Stomach (tissue), 9 donors: ENCODE measurements around the gene C9orf152. TPM values are rescaled to one million over a fixed set of nuclear protein-coding genes. Genes with fewer than 3 reads are reported as not detected.
"Not testable (repeated sequence)": the region's sequence is repeated elsewhere in the genome, so short reads cannot be mapped to it uniquely, and the experiment has no call there.

Experiments used
- DNase-seq, 2 donors: peaks; one replicate each; pipeline versions ENCODE4 v3.0.0 to v3.0.0-alpha.2; 2013 to 2019
- H3K27ac ChIP-seq, 5 donors: fragments of 200-600 bp in 4 of 5; sonication (generic) in 4 of 5; one replicate each; pipeline ENCODE4 v1.5.1; 2013 to 2019; ENCODE audit warnings: mild to moderate bottlenecking in 1 of 5, moderate library complexity in 1 of 5
- H3K27me3 ChIP-seq, 3 donors: fragments of 200-600 bp; sonication (generic); one replicate each; pipeline ENCODE4 v1.5.1; 2017 to 2019; ENCODE audit warnings: mixed run types in 1 of 3
- H3K36me3 ChIP-seq, 4 donors: fragments of 200-600 bp; sonication (generic); 1 replicate in 3 of 4; 2 replicates in 1 of 4; pipeline ENCODE4 v1.5.1; 2016 to 2019
- H3K4me1 ChIP-seq, 4 donors: fragments of 200-600 bp; sonication (generic); one replicate each; pipeline ENCODE4 v1.5.1; 2016 to 2019
- H3K4me3 ChIP-seq, 4 donors: fragments of 200-600 bp; sonication (generic) in 3 of 4; one replicate each; pipeline ENCODE4 v1.5.1; 2016 to 2019; ENCODE audit warnings: mild to moderate bottlenecking in 1 of 4
- H3K9me3 ChIP-seq, 4 donors: fragments of 200-600 bp; sonication (generic); one replicate each; pipeline ENCODE4 v1.5.1; 2016 to 2019
- EP300 ChIP-seq: sonication (generic); formaldehyde crosslinking; IDR thresholded peaks from one replicate; pipeline ENCODE4 v1.6.1; 2017; ENCODE audit warnings: antibody characterized with exemption
- POLR2A ChIP-seq, 4 donors: fragments of 450-650 bp; IDR thresholded peaks; one replicate each; pipeline ENCODE4 v1.6.1; 2016; ENCODE audit warnings: antibody characterized with exemption in 4 of 4, control low read depth in 2 of 4, mild to moderate bottlenecking in 1 of 4, moderate library complexity in 1 of 4
- POLR2AphosphoS5 ChIP-seq, 3 donors: sonication (generic); formaldehyde crosslinking; IDR thresholded peaks; one replicate each; pipeline ENCODE4 v1.6.1; 2016; ENCODE audit warnings: antibody characterized with exemption in 3 of 3
- WGBS, 5 donors: extraction: QIAGEN DNeasy Blood & Tissue Kit in 3 of 5; methylation state at CpG; one replicate each; pipeline versions ENCODE4 v1.1.5 to v1.1.7; 2013 to 2018; 5-methylcytosine and 5-hydroxymethylcytosine counted together
- intact Hi-C: fragments of 100-400 bp; cut with DNase I; formaldehyde crosslinking; loops from one replicate; pipeline ENCODE4 v1.15.1; 2023; ENCODE audit warnings: low total_unique reads
- polyA plus RNA-seq, 3 donors: library from polyadenylated mRNA; stranded (reverse); fragments of 200-250 nt; gene quantifications; one replicate each; pipeline ENCODE4 v1.2.3, GENCODE V29; 2013
- total RNA-seq, 5 donors: library from RNA; depleted of rRNA; stranded (reverse); fragments of >200 nt; gene quantifications; one replicate each; pipeline versions ENCODE4 v1.1.0 to v1.2.3, GENCODE V29; 2014 to 2016
- TF ChIP-seq, protein P1 (sequence below), 7 experiments: fragments of 450-650 bp in 4 of 7; fragments of 200-600 bp in 3 of 7; sonication (generic) in 3 of 7; IDR thresholded peaks; one replicate each; pipeline ENCODE4 v1.5.1; 2016 to 2019; ENCODE audit warnings: antibody characterized with exemption in 7 of 7, control low read depth in 2 of 7, mild to moderate bottlenecking in 1 of 7
- donor health status: healthy with polysubstance abuse.
- donor health status: Bipolar disorder and iron deficiency.
- donor health status: healthy.

Gene C9orf152
- total and polyA plus RNA-seq, 8 donors, result 1.7 to 26.8 (median 17.0) TPM; not detected in 1

DNA sequence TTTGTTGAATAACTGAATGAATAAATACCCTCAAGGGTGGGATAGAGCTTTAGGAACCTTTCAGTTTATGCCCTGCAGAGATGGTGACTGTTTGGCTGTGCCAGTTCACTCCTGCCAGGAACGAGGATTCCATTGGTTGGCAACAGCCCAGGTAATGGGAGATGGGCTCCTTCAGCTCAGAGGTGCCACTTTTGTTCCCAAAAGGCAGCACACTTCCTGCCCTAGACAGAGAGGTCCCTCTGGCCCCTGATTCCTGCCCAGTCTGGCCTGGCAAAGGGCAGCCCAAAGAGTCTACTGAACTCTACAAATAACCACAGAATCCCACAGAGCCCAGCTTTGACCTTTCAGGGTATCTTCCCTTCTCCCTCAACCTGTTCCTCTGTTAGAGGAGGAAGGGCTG, 1.6 kb downstream of the C9orf152 start:
- H3K27me3 ChIP-seq, result peaks cover 0 to 10% (median 0%) of the 10 kb centered on the region in 3 donors
- H3K36me3 ChIP-seq, result no peaks in the 10 kb centered on the region
- peaks cover 5 to 27% (median 19%) of the 10 kb centered on the region in 4 donors for H3K4me1 ChIP-seq
- intact Hi-C loops, result no loop called here
- no peaks in the 10 kb centered on the region for H3K9me3 ChIP-seq
- 20 to 44% (median 33%) methylated on average over 1 of the region's 1 CpG for WGBS, 5 donors
- H3K27ac ChIP-seq, result peak overlapping the region; percentile 89 to 93 (median 91)
- peak overlapping the region; percentile 28 to 40 (median 36) for H3K4me3 ChIP-seq
- TF ChIP-seq POLR2AphosphoS5 (IDR thresholded peaks at IDR 0.05), result no peak
- no peak for TF ChIP-seq POLR2A (IDR thresholded peaks at IDR 0.05)
- DNase-seq, result peak; percentile 54 to 70

DNA sequence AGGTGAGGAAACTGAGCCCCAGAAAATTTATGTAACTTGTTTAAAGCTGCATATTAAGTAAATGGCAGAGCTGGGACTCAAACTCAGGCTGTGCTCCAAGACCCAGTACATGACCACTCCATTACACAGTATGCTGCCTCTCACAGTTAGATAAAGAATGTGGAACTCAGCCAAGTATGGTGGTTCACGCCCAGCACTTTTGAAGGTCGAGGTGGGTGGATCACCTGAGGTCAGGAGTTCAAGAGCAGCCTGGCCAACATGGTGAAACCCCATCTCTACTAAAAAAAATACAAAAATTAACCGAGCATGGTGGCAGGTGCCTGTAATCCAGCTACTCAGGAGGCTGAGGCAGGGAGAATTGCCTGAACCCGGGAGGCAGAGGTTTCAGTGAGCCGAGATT, 2.3 kb downstream of the C9orf152 start:
- H3K27me3 ChIP-seq, intact Hi-C loops, H3K36me3 ChIP-seq, H3K9me3 ChIP-seq: not testable (repeated sequence)
- Histone ChIP-seq H3K27ac (peak overlapping the region; percentile 89 to 93 (median 91)), H3K4me1 (peaks cover 9 to 34% (median 24%) of the 10 kb centered on the region in 4 donors), H3K4me3 (peak overlapping the region; percentile 28 to 40 (median 36))
- TF ChIP-seq POLR2AphosphoS5 (IDR thresholded peaks at IDR 0.05), result peak in 2 of 3 donors; percentile 33 to 77
- peak; percentile 68 to 76 for DNase-seq
- WGBS, 5 donors, result 24 to 51% (median 32%) methylated on average over 5 of the region's 5 CpGs

DNA sequence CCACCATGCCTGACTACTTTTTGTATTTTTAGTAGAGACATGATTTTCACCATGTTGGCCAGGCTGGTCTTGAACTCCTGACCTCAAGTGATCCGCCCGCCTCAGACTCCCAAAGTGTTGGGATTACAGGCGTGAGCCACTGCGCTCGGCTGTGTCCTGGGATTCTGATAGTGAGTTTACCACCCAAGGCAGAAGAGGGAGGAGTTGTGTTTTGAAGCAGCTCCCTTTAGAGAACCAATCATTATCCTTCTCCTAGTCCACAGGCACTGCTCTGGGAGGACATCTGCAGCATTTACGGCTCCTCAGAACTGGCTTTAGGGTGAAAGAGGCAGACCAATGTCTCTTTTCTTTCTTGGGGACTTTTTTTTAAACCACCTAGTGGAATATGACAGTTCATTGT, 5.7 kb downstream of the C9orf152 start:
- no peaks in the 10 kb centered on the region for H3K36me3 ChIP-seq
- H3K4me3 ChIP-seq, result peak overlapping the region in 1 of 4 donors; percentile 39
- H3K4me1 ChIP-seq, result peaks cover 19 to 44% (median 39%) of the 10 kb centered on the region in 4 donors
- H3K27me3 ChIP-seq, result peaks cover 0 to 8% (median 0%) of the 10 kb centered on the region in 3 donors
- H3K27ac ChIP-seq, result peak overlapping the region; percentile 87 to 93 (median 90)
- intact Hi-C loops, result no loop called here
- no peaks in the 10 kb centered on the region for H3K9me3 ChIP-seq
- DNase-seq, result no peak
- TF ChIP-seq POLR2A (IDR thresholded peaks at IDR 0.05), result no peak
- 33 to 65% (median 45%) methylated on average over 6 of the region's 6 CpGs for WGBS, 5 donors

DNA sequence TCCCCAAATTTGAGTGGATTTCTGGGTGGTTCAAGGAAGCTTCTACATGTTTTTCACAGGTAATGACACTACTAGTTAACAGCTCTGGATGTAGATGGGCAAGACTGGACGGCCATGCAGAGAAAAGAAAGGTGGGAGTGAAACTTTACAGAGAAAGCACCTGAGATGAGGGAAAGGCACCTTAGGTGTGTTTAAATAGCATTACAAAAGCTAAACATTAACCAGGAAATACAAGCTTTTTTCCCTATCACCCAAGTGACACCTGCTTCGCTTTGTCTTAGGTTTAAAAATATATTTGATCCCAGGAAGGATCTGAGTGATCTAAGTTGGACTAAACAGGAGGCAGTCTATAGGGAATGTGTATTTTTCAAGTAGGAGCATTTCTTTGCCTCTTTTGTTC, 8.3 kb downstream of the C9orf152 start:
- TF ChIP-seq POLR2AphosphoS5 (IDR thresholded peaks at IDR 0.05) (peak in 2 of 3 donors; percentile 37 to 43), POLR2A (IDR thresholded peaks at IDR 0.05) (no peak), EP300 (no peak)
- TF ChIP-seq, protein P1, sequence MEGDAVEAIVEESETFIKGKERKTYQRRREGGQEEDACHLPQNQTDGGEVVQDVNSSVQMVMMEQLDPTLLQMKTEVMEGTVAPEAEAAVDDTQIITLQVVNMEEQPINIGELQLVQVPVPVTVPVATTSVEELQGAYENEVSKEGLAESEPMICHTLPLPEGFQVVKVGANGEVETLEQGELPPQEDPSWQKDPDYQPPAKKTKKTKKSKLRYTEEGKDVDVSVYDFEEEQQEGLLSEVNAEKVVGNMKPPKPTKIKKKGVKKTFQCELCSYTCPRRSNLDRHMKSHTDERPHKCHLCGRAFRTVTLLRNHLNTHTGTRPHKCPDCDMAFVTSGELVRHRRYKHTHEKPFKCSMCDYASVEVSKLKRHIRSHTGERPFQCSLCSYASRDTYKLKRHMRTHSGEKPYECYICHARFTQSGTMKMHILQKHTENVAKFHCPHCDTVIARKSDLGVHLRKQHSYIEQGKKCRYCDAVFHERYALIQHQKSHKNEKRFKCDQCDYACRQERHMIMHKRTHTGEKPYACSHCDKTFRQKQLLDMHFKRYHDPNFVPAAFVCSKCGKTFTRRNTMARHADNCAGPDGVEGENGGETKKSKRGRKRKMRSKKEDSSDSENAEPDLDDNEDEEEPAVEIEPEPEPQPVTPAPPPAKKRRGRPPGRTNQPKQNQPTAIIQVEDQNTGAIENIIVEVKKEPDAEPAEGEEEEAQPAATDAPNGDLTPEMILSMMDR (IDR thresholded peaks at IDR 0.05), result no peak
- Histone ChIP-seq H3K27ac (peak overlapping the region; percentile 62 to 93 (median 90)), H3K36me3 (no peaks in the 10 kb centered on the region), H3K4me1 (peaks cover 19 to 58% (median 46%) of the 10 kb centered on the region in 4 donors), H3K4me3 (no peak overlapping the region), H3K9me3 (no peaks in the 10 kb centered on the region), H3K27me3 (no peaks in the 10 kb centered on the region)
- 34 to 58% (median 42%) methylated on average over 2 of the region's 2 CpGs for WGBS, 5 donors
- peak in 1 of 2 donors; percentile 69 for DNase-seq
- intact Hi-C loops, result no loop called here

DNA sequence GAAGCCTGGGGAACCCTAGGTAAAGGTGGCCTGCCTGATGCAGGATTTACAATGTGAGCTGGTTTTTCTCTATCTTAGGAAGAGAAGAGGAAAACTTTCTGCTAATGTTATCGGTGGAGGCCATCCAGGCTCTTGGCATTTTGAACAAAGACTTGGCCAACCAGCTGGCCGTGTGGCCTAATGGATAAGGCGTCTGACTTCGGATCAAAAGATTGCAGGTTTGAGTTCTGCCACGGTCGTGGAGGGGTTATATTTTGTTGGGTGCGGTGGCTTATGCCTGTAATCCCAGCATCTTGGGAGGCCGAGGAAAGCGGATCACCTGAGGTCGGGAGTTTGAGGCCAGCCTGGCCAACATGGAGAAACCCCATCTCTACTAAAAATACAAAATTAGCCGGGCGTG, 9.6 kb downstream of the C9orf152 start:
- Histone ChIP-seq H3K4me3 (no peak overlapping the region), H3K36me3 (no peaks in the 10 kb centered on the region), H3K27ac (peak overlapping the region; percentile 49 to 93 (median 89)), H3K4me1 (peaks cover 25 to 64% (median 54%) of the 10 kb centered on the region in 4 donors), H3K9me3 (no peaks in the 10 kb centered on the region), H3K27me3 (no peaks in the 10 kb centered on the region)
- WGBS, 5 donors, result 52 to 79% (median 62%) methylated on average over 10 to 12 of the region's 12 CpGs
- intact Hi-C loops, result no loop called here
- peak in 1 of 2 donors; percentile 74 for DNase-seq
- TF ChIP-seq EP300 (no peak), POLR2AphosphoS5 (IDR thresholded peaks at IDR 0.05) (peak in 1 of 3 donors; percentile 19), POLR2A (IDR thresholded peaks at IDR 0.05) (no peak)
- TF ChIP-seq, protein P1 (IDR thresholded peaks at IDR 0.05), result no peak
